Measurements from ENCODE around the gene STAG3.
A peak's percentile ranks its signal among the peaks of the same experiment; 100 is the strongest.
"Not testable (repeated sequence)": the region's sequence is repeated elsewhere in the genome, so short reads cannot be mapped to it uniquely, and the experiment has no call there.

STAG3 gene

GRCh38 chr7:100174582-100174981, 3.1 kb upstream of the STAG3 start:
- no peak for DNase-seq (ENCODE audit: low spot score)

- no peak for DNase-seq (ENCODE audit: low spot score)
Observed at GRCh38 chr7:100175296-100175935, 2.3 kb upstream of the STAG3 start.

- no peak for DNase-seq (ENCODE audit: low spot score)
Observed at GRCh38 chr7:100176096-100177044, 1.3 kb upstream of the STAG3 start.

GRCh38 chr7:100180084-100180483, 2.4 kb downstream of the STAG3 start:
- not testable (repeated sequence) for DNase-seq (ENCODE audit: low spot score)

- DNase-seq (ENCODE audit: low spot score), result not testable (repeated sequence)
Observed at GRCh38 chr7:100182616-100183015, 4.9 kb downstream of the STAG3 start.

GRCh38 chr7:100183090-100183489, 5.4 kb downstream of the STAG3 start:
- DNase-seq (ENCODE audit: low spot score), result not testable (repeated sequence)

GRCh38 chr7:100185726-100186125, 8.0 kb downstream of the STAG3 start:
- no peak for DNase-seq (ENCODE audit: low spot score)

- no peak for DNase-seq (ENCODE audit: low spot score)
Observed at GRCh38 chr7:100189061-100189460, 11.3 kb downstream of the STAG3 start.

- peak; percentile 27 for DNase-seq (ENCODE audit: low spot score)
Observed at GRCh38 chr7:100190048-100190711, 12.5 kb downstream of the STAG3 start.

- DNase-seq (ENCODE audit: low spot score), result no peak
Observed at GRCh38 chr7:100191775-100192174, 14.1 kb downstream of the STAG3 start.

GRCh38 chr7:100192281-100192862, 14.7 kb downstream of the STAG3 start:
- not testable (repeated sequence) for DNase-seq (ENCODE audit: low spot score)

- DNase-seq (ENCODE audit: low spot score), result no peak
Observed at GRCh38 chr7:100192969-100193368, 15.3 kb downstream of the STAG3 start.

- no peak for DNase-seq (ENCODE audit: low spot score)
Observed at GRCh38 chr7:100195222-100195621, 17.5 kb downstream of the STAG3 start.

- DNase-seq (ENCODE audit: low spot score), result not testable (repeated sequence)
Observed at GRCh38 chr7:100195901-100196322, 18.2 kb downstream of the STAG3 start.

GRCh38 chr7:100198266-100198665, 20.5 kb downstream of the STAG3 start:
- DNase-seq (ENCODE audit: low spot score), result no peak

GRCh38 chr7:100200693-100201092, 23.0 kb downstream of the STAG3 start:
- no peak for DNase-seq (ENCODE audit: low spot score)

- DNase-seq (ENCODE audit: low spot score), result no peak
Observed at GRCh38 chr7:100204454-100204853, 26.7 kb downstream of the STAG3 start.

GRCh38 chr7:100208911-100209408, 31.2 kb downstream of the STAG3 start:
- no peak for DNase-seq (ENCODE audit: low spot score)

GRCh38 chr7:100209493-100209892, 31.8 kb downstream of the STAG3 start:
- no peak for DNase-seq (ENCODE audit: low spot score)

- DNase-seq (ENCODE audit: low spot score), result no peak
Observed at GRCh38 chr7:100210805-100211204, 33.1 kb downstream of the STAG3 start.

GRCh38 chr7:100211342-100211780, 33.6 kb downstream of the STAG3 start:
- DNase-seq (ENCODE audit: low spot score), result no peak

All from hematopoietic multipotent progenitor cell treated with erythropoietin and hydrocortisone succinate and interleukin-3 and kit ligand, for 17 days (in vitro differentiated cells).